PFSK-1 (cell line): ENCODE measurements around the gene PAX2.

ENCODE experiments used
- FOXP2 ChIP-seq: optimal IDR thresholded peaks from 2 replicates; pipeline ENCODE3; 2011; ENCODE audit warnings: borderline replicate concordance, control low read depth, inconsistent platforms; ENCODE audit not compliant: insufficient read depth; ENCODE audit errors: extremely low read length, extremely low read depth
- POLR2AphosphoS5 ChIP-seq: IDR thresholded peaks from 2 replicates; pipeline ENCODE4 v1.6.1; 2012; ENCODE audit warnings: low read depth, mild to moderate bottlenecking, control low read depth, low read length, moderate library complexity
- SIN3A ChIP-seq: IDR thresholded peaks from 2 replicates; pipeline ENCODE4 v1.6.1; 2012; ENCODE audit warnings: mild to moderate bottlenecking, low read length, moderate library complexity, borderline replicate concordance; ENCODE audit not compliant: insufficient read depth
- TAF1 ChIP-seq: IDR thresholded peaks from 2 replicates; pipeline ENCODE4 v1.6.1; 2012; ENCODE audit warnings: low read length, control low read depth, borderline replicate concordance; ENCODE audit not compliant: insufficient read depth
- TF ChIP-seq, protein P1 (sequence below), 2 experiments: IDR thresholded peaks; 2 replicates each; pipeline versions ENCODE4 v1.6.1 to v1.8.0; 2011 to 2012; ENCODE audit warnings: low read depth in 2 of 2, low read length in 2 of 2, control low read depth in 1 of 2, inconsistent platforms in 1 of 2, mild to moderate bottlenecking in 1 of 2, moderate library complexity in 1 of 2; ENCODE audit not compliant: insufficient read depth in 1 of 2

Gene PAX2

DNA sequence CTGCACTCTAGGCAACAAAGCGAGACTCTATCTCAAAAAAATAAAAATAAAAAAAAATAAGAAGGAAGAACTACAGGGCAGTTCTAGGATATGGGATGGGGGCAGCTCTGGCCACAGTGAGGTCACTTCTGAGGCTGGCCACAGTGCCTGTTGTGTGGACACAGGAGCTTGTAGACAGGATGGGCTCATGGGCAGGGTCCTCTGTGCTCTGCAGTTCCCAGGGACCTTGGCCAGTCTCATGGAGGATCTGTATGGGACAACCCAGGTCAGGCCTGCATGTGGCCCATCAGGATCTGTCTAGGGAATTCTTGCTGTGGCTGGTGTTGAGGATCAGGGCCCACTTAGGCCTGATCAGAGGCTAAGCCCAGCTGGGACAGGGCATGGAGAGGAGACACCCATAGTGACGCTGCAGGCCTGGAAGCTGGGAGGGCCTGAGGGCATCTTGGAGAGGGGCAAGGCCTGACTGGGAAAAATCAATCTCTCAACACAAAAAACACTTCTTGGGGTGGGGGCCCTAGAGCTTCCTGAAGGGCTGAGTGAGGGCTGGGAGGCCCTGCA lies 19.4 kb upstream of the PAX2 start:
- TF ChIP-seq SIN3A (no peak), POLR2AphosphoS5 (no peak), TAF1 (no peak), FOXP2 (no peak)
- TF ChIP-seq, protein P1, sequence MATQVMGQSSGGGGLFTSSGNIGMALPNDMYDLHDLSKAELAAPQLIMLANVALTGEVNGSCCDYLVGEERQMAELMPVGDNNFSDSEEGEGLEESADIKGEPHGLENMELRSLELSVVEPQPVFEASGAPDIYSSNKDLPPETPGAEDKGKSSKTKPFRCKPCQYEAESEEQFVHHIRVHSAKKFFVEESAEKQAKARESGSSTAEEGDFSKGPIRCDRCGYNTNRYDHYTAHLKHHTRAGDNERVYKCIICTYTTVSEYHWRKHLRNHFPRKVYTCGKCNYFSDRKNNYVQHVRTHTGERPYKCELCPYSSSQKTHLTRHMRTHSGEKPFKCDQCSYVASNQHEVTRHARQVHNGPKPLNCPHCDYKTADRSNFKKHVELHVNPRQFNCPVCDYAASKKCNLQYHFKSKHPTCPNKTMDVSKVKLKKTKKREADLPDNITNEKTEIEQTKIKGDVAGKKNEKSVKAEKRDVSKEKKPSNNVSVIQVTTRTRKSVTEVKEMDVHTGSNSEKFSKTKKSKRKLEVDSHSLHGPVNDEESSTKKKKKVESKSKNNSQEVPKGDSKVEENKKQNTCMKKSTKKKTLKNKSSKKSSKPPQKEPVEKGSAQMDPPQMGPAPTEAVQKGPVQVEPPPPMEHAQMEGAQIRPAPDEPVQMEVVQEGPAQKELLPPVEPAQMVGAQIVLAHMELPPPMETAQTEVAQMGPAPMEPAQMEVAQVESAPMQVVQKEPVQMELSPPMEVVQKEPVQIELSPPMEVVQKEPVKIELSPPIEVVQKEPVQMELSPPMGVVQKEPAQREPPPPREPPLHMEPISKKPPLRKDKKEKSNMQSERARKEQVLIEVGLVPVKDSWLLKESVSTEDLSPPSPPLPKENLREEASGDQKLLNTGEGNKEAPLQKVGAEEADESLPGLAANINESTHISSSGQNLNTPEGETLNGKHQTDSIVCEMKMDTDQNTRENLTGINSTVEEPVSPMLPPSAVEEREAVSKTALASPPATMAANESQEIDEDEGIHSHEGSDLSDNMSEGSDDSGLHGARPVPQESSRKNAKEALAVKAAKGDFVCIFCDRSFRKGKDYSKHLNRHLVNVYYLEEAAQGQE (IDR thresholded peaks at IDR 0.05; ENCODE audit: insufficient read depth in 1 of 2, low read depth in 2 of 2, low read length in 2 of 2) = no peak

DNA sequence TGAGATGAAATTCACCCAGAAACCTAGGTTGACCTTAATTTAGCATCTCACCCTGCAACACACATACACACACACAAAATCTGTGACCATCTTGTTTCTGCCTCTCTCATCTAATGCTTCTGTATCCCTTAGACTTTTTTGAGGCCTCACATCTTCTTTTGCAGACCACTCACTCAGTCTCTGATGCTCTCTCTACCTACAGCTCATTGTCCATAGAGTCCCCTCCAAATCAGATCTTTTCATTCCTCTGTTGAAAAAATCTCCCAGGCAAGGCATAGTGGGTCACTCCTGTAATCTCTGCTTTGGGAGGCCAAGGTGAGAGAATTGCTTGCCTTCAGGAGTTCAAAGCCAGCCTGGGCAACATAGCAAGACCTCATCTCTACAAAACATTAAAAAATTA lies 17.6 kb upstream of the PAX2 start:
- TF ChIP-seq FOXP2 = no peak

DNA sequence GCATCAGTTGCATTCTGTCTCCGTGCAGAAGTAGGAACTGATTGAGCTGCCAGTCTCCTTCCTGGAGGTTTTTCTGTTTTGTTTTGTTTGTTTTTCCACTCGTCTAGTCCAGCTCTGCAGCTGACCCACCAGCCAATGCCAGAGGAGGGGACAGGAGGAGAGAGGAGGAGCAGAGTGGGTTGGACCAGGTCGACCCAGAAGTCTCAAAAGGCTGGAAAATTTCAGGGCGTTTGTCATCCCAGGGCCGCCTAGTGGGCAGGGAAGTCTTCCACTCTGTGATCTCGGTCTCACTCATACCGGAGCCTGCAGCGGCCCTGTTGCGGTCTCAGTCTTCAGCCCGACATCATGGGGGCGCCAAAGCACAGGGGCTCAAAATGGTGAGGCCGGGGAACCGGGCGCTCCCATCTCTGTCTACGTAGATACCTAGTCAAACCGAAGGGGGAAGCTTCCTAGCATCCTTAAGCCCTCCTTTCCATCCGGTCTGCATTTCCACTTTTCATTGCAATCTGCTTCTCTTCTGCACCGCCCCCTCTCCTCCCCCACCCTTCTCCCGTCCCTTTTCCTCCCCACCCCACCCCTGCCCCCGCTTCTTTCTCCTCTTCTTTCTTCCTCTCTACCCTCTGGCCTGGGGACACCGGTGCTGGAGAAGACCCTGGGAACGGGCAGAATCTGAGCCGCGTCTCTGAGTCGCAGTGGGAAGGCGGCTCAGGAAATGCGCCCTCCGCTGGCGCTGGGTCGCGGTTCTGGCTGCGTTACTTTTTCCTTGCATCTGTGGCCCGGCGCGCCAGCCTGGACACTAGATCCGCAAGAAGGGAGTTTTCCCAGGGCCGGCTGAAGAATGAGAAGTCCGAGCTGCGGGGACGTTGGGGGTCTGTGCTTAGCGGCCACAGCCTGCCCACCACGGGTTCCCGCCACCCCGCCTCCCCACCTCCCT lies 16.2 kb upstream of the PAX2 start:
- TF ChIP-seq FOXP2 (no peak), SIN3A (no peak), POLR2AphosphoS5 (no peak), TAF1 (no peak)
- TF ChIP-seq, protein P1 (IDR thresholded peaks at IDR 0.05; ENCODE audit: insufficient read depth in 1 of 2, low read depth in 2 of 2, low read length in 2 of 2) = no peak

DNA sequence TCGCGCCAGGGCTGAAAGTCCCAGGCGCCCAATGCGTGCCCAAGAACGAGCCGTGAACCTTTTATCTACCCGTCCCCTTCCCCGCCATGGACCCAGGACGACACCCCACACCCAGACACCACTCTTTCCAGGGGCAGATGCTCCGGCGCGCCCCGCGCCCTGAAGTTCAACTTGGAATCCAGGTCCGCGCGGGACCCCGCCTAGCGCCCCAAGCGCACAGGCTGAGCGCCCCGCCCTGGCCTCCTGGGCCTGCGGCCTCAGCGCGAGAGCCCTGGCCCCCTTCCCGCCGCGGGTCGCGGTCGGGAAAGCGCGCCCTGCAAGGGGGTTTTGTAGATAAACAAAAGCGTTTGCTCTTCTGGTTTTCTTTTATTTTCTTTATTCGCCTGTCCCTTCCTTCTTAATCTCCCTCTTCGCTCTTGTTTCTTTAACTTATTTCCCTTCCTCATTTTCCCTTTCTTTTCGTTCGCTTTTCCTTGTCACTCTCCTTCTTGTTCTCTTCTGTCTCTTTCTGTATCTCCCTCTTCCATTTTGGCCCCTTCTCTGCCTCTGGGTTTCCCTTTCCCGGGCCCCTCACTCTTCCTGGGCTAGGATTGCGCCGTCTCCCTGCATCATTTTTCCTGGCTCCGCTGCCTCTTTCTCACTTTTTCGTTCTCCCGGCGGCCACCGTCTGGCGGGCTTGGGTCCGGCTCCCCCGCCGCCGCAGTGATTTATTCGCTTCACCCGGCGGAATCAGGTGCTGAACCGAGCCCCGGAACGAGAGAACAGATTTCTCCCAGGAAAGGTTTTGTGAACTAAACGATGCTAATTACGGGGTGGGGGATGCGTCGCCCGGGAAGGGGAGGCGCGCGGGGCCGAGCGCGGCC lies 15.3 kb upstream of the PAX2 start:
- TF ChIP-seq SIN3A = no peak
- no peak for TF ChIP-seq FOXP2
- no peak for TF ChIP-seq TAF1
- no peak for TF ChIP-seq POLR2AphosphoS5
- TF ChIP-seq, protein P1 (IDR thresholded peaks at IDR 0.05; ENCODE audit: insufficient read depth in 1 of 2, low read depth in 2 of 2, low read length in 2 of 2) = no peak

DNA sequence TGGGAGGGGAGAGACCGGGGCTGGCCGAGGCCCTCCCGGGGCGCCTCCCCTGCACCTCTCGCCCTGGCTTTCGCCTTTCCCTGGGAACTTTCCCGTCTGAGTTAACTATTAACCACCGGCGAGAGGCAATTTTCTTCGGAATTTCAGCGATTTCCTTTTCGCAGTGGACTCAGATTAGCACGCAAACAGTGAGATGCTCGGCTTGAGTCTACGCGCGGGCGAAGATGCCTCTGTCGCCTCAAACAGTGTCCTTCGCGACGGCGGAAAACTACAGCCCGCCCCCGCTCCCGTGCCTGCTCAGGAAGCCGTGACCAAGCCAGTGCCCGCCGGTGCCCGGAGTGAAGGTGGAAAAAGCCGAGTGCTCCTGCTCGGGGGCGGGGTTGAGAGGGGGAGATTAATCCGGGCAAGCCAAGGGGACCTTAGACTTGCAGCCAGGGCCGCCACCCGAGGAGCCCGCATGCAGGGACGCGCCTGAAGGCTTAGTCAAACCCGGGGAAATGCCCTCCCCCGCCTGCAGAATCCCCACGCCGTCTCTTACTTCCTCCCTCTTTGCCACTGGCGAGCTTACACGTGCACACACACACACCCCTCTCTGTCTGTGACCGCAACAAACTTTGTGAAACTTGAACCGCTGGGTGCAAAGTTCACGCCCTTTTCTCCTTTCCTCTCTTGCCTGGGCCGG lies 14.5 kb upstream of the PAX2 start:
- no peak for TF ChIP-seq FOXP2
- TF ChIP-seq SIN3A = no peak
- TF ChIP-seq POLR2AphosphoS5 = no peak
- TF ChIP-seq TAF1 = no peak
- TF ChIP-seq, protein P1 (IDR thresholded peaks at IDR 0.05; ENCODE audit: insufficient read depth in 1 of 2, low read depth in 2 of 2, low read length in 2 of 2) = no peak
